OCI-LY3 (cell line): ENCODE measurements around the gene PCDH18.

Source experiments
- EZH2phosphoT487 ChIP-seq: fragments of 200-600 bp; shearing (Covaris generic); IDR thresholded peaks from 2 replicates; pipeline ENCODE4 v1.6.1; 2018; ENCODE audit warnings: antibody characterized with exemption, mixed run types, low read depth
- TF ChIP-seq, protein P1 (sequence below): fragments of 200-600, 300-600 bp; sonication (generic); IDR thresholded peaks from 2 replicates; pipeline ENCODE4 v1.5.1; 2014; ENCODE audit warnings: antibody characterized with exemption, low read length, low read depth

DNA sequence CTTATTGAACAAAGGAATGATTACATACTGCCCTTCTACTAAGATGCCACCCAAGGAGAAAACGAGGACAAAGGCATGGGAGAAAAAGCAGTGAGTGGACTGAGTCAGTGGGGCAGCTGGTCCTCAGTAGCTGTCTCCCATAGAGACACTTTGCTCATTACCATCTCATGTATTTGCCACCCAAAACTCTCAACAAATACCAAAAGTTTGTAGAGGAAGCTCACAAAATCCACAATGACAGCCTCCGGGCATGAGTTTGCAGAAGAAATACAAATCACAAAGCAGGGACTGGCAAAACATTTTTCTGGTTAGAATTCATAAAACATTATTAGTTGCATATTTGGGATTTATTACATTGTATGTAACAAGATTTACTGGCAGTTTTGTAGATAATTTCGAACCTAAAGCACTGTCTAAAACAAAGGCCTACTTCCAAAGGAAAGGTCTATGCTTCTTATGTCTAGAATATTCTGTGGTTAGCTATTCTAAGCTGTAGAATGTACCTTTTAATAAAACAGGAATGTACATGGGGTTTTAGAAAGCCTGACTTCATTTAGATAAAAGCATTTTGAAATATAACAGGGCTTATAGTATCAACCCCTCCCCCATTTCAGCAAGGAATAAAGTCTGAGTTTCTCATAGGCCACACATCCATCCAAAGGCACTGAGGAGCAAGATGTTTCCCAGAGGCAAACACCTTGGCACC is 17.7 kb downstream of the PCDH18 start:
- TF ChIP-seq, protein P1, sequence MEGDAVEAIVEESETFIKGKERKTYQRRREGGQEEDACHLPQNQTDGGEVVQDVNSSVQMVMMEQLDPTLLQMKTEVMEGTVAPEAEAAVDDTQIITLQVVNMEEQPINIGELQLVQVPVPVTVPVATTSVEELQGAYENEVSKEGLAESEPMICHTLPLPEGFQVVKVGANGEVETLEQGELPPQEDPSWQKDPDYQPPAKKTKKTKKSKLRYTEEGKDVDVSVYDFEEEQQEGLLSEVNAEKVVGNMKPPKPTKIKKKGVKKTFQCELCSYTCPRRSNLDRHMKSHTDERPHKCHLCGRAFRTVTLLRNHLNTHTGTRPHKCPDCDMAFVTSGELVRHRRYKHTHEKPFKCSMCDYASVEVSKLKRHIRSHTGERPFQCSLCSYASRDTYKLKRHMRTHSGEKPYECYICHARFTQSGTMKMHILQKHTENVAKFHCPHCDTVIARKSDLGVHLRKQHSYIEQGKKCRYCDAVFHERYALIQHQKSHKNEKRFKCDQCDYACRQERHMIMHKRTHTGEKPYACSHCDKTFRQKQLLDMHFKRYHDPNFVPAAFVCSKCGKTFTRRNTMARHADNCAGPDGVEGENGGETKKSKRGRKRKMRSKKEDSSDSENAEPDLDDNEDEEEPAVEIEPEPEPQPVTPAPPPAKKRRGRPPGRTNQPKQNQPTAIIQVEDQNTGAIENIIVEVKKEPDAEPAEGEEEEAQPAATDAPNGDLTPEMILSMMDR: no peak
- TF ChIP-seq EZH2phosphoT487: no peak
